Measurements from ENCODE around the gene CRIP3. TPM values are rescaled to one million over a fixed set of nuclear protein-coding genes. Genes with fewer than 3 reads are reported as not detected.

CRIP3 gene
- total and polyA plus RNA-seq, 4 donors, result 1.1 to 9.5 (median 2.4) TPM

DNA sequence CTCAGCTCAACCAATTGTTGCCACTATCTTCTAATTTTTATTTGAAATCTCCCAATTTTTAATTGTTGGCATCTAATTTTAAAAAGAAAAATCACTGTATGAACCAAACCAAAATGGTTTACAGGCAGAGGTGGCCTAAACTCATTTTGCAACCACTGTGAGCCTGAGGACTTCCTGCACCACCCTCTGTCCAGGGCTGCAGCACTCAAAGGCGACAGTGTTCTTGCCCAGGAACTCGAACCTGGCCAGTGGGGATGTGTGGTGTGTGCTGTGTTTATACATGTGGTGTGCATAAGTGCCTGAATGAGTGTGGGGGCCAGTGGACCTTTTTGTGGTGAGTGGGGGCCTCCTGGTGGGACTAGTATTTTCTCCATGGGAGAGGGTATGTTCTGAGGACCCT lies 34.9 kb downstream of the CRIP3 start (continued):
- TF ChIP-seq SP1 (IDR thresholded peaks at IDR 0.05), result no peak
- TF ChIP-seq, protein P1, sequence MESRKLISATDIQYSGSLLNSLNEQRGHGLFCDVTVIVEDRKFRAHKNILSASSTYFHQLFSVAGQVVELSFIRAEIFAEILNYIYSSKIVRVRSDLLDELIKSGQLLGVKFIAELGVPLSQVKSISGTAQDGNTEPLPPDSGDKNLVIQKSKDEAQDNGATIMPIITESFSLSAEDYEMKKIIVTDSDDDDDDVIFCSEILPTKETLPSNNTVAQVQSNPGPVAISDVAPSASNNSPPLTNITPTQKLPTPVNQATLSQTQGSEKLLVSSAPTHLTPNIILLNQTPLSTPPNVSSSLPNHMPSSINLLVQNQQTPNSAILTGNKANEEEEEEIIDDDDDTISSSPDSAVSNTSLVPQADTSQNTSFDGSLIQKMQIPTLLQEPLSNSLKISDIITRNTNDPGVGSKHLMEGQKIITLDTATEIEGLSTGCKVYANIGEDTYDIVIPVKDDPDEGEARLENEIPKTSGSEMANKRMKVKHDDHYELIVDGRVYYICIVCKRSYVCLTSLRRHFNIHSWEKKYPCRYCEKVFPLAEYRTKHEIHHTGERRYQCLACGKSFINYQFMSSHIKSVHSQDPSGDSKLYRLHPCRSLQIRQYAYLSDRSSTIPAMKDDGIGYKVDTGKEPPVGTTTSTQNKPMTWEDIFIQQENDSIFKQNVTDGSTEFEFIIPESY (IDR thresholded peaks at IDR 0.05), result no peak
- no peak for TF ChIP-seq JUND (IDR thresholded peaks at IDR 0.05)

DNA sequence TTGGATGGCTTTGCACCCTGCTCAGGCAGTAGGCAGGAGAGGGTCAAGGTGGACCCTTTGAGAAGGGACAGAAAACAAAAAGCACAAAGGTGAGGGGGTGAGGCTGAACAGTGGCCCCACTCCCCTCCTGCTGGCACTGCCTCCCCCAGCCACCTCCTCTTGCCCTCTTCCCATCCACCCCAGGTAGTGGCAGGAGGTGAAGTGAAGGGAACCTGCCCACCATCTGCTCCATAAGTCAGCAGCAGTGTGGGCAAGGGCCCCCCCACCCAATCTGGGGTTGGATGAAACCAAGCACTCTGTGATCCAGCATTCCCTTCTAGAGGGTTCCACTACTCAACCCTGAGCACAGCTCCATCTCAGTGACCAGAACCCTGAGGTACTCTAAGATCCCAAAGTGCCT lies 36.7 kb downstream of the CRIP3 start:
- peak overlapping the region in 1 of 2 donors; percentile 8 for H3K27ac ChIP-seq (ENCODE audit: low read depth in 1 of 2, low read length in 2 of 2)
- H3K4me3 ChIP-seq (ENCODE audit: low read depth in 1 of 3, low read length in 3 of 3), result no peak overlapping the region
- H3K27me3 ChIP-seq (ENCODE audit: control insufficient read depth in 4 of 4, insufficient read depth in 4 of 4, low read length in 3 of 4), result no peaks in the 10 kb centered on the region
- H3K9me3 ChIP-seq (ENCODE audit: control insufficient read depth in 4 of 4, low read length in 3 of 4), result no peaks in the 10 kb centered on the region
- no peak for DNase-seq (ENCODE audit: low spot score)
- TF ChIP-seq, protein P2, sequence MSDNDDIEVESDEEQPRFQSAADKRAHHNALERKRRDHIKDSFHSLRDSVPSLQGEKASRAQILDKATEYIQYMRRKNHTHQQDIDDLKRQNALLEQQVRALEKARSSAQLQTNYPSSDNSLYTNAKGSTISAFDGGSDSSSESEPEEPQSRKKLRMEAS (IDR thresholded peaks at IDR 0.05), result no peak
- no peak for TF ChIP-seq TAF1 (conservative IDR thresholded peaks at IDR 0.05)
- no peaks in the 10 kb centered on the region for H3K36me3 ChIP-seq (ENCODE audit: control insufficient read depth in 4 of 4, insufficient read depth in 3 of 4, low read depth in 1 of 4, low read length in 3 of 4)
- peaks cover 34 to 81% (median 68%) of the 10 kb centered on the region in 4 donors for H3K4me1 ChIP-seq (ENCODE audit: control insufficient read depth in 4 of 4, insufficient read depth in 4 of 4, low read length in 3 of 4)
- no peak overlapping the region for H3K9ac ChIP-seq (ENCODE audit: low read depth in 1 of 2, low read length in 2 of 2)

DNA sequence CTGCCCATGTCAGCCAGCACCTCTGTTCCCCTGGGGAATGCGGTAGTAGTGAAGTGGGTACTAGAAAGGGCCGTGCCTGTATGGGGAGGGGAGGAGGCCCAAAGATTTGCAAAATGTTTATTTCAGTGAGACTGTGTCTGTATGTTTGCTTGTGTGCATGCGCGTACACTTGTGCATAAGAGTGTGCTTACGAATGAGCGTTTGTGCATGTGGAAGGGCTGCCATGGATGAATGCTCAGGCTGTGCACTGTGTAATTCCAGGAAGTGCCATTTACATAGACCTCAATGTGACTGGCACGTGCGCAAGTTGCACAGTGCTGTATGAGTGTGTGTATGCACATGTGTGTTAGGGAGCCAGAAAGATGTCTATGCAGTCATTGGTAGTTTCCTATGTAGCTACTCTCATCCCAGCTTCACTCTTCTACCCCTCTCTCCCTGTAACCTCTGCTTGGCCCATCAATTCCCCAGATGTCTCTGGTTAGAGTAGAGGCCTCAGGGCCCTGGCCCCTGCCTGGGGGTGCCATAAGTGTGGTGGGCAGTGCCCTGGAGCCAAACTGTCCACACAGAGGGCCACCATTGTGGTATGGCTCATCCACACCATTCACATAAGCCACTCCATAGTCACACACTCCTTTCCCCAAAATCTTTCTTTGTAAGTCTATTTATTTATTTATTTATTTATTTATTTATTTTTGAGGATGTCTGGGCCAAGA lies 37.4 kb downstream of the CRIP3 start:
- Histone ChIP-seq H3K9ac (ENCODE audit: low read depth in 1 of 2, low read length in 2 of 2) (no peak overlapping the region), H3K4me1 (ENCODE audit: control insufficient read depth in 4 of 4, insufficient read depth in 4 of 4, low read length in 3 of 4) (peaks cover 27 to 79% (median 65%) of the 10 kb centered on the region in 4 donors)
- no peak for DNase-seq (ENCODE audit: low spot score)

More for the DNA sequence above, 37.4 kb downstream of the CRIP3 start:
- TF ChIP-seq RAD21 (IDR thresholded peaks at IDR 0.05) (no peak), YY1 (IDR thresholded peaks at IDR 0.05) (no peak), FOXA1 (IDR thresholded peaks at IDR 0.05) (no peak), HNF4A (conservative IDR thresholded peaks at IDR 0.05) (peak in 1 of 2 donors; percentile 43), TAF1 (conservative IDR thresholded peaks at IDR 0.05) (no peak), FOXA2 (IDR thresholded peaks at IDR 0.05) (peak; percentile 41), EGR1 (IDR thresholded peaks at IDR 0.05; ENCODE audit: low read depth in 2 of 2) (no peak), RXRA (IDR thresholded peaks at IDR 0.05) (peak in 1 of 2 donors; percentile 36), SP1 (IDR thresholded peaks at IDR 0.05) (no peak), NR2F2 (IDR thresholded peaks at IDR 0.05) (no peak), HNF4G (IDR thresholded peaks at IDR 0.05) (no peak)
- TF ChIP-seq, protein P1 (IDR thresholded peaks at IDR 0.05), result no peak
- TF ChIP-seq, protein P2 (IDR thresholded peaks at IDR 0.05), result no peak
- TF ChIP-seq, protein P3, sequence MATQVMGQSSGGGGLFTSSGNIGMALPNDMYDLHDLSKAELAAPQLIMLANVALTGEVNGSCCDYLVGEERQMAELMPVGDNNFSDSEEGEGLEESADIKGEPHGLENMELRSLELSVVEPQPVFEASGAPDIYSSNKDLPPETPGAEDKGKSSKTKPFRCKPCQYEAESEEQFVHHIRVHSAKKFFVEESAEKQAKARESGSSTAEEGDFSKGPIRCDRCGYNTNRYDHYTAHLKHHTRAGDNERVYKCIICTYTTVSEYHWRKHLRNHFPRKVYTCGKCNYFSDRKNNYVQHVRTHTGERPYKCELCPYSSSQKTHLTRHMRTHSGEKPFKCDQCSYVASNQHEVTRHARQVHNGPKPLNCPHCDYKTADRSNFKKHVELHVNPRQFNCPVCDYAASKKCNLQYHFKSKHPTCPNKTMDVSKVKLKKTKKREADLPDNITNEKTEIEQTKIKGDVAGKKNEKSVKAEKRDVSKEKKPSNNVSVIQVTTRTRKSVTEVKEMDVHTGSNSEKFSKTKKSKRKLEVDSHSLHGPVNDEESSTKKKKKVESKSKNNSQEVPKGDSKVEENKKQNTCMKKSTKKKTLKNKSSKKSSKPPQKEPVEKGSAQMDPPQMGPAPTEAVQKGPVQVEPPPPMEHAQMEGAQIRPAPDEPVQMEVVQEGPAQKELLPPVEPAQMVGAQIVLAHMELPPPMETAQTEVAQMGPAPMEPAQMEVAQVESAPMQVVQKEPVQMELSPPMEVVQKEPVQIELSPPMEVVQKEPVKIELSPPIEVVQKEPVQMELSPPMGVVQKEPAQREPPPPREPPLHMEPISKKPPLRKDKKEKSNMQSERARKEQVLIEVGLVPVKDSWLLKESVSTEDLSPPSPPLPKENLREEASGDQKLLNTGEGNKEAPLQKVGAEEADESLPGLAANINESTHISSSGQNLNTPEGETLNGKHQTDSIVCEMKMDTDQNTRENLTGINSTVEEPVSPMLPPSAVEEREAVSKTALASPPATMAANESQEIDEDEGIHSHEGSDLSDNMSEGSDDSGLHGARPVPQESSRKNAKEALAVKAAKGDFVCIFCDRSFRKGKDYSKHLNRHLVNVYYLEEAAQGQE (IDR thresholded peaks at IDR 0.05), result no peak
- TF ChIP-seq, protein P4, sequence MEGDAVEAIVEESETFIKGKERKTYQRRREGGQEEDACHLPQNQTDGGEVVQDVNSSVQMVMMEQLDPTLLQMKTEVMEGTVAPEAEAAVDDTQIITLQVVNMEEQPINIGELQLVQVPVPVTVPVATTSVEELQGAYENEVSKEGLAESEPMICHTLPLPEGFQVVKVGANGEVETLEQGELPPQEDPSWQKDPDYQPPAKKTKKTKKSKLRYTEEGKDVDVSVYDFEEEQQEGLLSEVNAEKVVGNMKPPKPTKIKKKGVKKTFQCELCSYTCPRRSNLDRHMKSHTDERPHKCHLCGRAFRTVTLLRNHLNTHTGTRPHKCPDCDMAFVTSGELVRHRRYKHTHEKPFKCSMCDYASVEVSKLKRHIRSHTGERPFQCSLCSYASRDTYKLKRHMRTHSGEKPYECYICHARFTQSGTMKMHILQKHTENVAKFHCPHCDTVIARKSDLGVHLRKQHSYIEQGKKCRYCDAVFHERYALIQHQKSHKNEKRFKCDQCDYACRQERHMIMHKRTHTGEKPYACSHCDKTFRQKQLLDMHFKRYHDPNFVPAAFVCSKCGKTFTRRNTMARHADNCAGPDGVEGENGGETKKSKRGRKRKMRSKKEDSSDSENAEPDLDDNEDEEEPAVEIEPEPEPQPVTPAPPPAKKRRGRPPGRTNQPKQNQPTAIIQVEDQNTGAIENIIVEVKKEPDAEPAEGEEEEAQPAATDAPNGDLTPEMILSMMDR (IDR thresholded peaks at IDR 0.05; ENCODE audit: low read depth, low read length, missing input control), result no peak
- Histone ChIP-seq H3K9me3 (ENCODE audit: control insufficient read depth in 4 of 4, low read length in 3 of 4) (no peaks in the 10 kb centered on the region), H3K27me3 (ENCODE audit: control insufficient read depth in 4 of 4, insufficient read depth in 4 of 4, low read length in 3 of 4) (no peaks in the 10 kb centered on the region), H3K4me3 (ENCODE audit: low read depth in 1 of 3, low read length in 3 of 3) (peak overlapping the region in 2 of 3 donors; percentile 17 to 21), H3K36me3 (ENCODE audit: control insufficient read depth in 4 of 4, insufficient read depth in 3 of 4, low read depth in 1 of 4, low read length in 3 of 4) (no peaks in the 10 kb centered on the region), H3K27ac (ENCODE audit: low read depth in 1 of 2, low read length in 2 of 2) (peak overlapping the region; percentile 61 to 70)
- 62% methylated on average over 8 of the region's 8 CpGs for WGBS
